ENCODE data around the gene ALCAM. TPM values are rescaled to one million over a fixed set of nuclear protein-coding genes. Genes with fewer than 3 reads are reported as not detected.

Gene ALCAM
- total RNA-seq, 4 donors from 2014 or later, result 9.4 to 25.9 (median 16.6) TPM

GRCh38 chr3:105324951-105325350 lies 41.8 kb upstream of the ALCAM start:
- H3K27me3 ChIP-seq, result no peaks in the 10 kb centered on the region
- no peaks in the 10 kb centered on the region for H3K9me3 ChIP-seq
- 68 to 75% methylated on average over 1 of the region's 1 CpG for WGBS, 2 donors (ENCODE audit: low coverage in 1 of 2)
- intact Hi-C loops (cut with DNase I; ENCODE audit: low total_unique reads) (no loop called here), in situ Hi-C loops (cut with MboI; ENCODE audit: low pct_ligation_motif_present in 1 of 4, low pct_unique_long_range_greater_than_20kb in 1 of 4, low sequenced_read_pairs in 3 of 4) (no loop called here)
- DNase-seq, result no peak
- H3K27ac ChIP-seq, result no peak overlapping the region
- no peaks in the 10 kb centered on the region for H3K36me3 ChIP-seq
- H3K4me1 ChIP-seq, result no peaks in the 10 kb centered on the region
- H3K4me3 ChIP-seq, result no peak overlapping the region
- TF ChIP-seq POLR2A (IDR thresholded peaks at IDR 0.05) (no peak), CTCF (IDR thresholded peaks at IDR 0.05) (no peak), POLR2AphosphoS5 (IDR thresholded peaks at IDR 0.05) (no peak), EP300 (IDR thresholded peaks at IDR 0.05; ENCODE audit: low read depth) (no peak)

- in situ Hi-C loops (cut with MboI; ENCODE audit: low pct_ligation_motif_present in 1 of 4, low pct_unique_long_range_greater_than_20kb in 1 of 4, low sequenced_read_pairs in 3 of 4), result no loop called here
- Histone ChIP-seq H3K4me3 (no peak overlapping the region), H3K4me1 (no peaks in the 10 kb centered on the region), H3K36me3 (no peaks in the 10 kb centered on the region), H3K27ac (no peak overlapping the region), H3K9me3 (no peaks in the 10 kb centered on the region), H3K27me3 (no peaks in the 10 kb centered on the region)
- intact Hi-C loops (cut with DNase I; ENCODE audit: low total_unique reads), result no loop called here
- TF ChIP-seq EP300 (IDR thresholded peaks at IDR 0.05; ENCODE audit: low read depth) (no peak), POLR2A (IDR thresholded peaks at IDR 0.05) (no peak), CTCF (IDR thresholded peaks at IDR 0.05) (no peak), POLR2AphosphoS5 (IDR thresholded peaks at IDR 0.05) (no peak)
- DNase-seq, result no peak
Observed at GRCh38 chr3:105327662-105328337, 38.9 kb upstream of the ALCAM start.

DNA sequence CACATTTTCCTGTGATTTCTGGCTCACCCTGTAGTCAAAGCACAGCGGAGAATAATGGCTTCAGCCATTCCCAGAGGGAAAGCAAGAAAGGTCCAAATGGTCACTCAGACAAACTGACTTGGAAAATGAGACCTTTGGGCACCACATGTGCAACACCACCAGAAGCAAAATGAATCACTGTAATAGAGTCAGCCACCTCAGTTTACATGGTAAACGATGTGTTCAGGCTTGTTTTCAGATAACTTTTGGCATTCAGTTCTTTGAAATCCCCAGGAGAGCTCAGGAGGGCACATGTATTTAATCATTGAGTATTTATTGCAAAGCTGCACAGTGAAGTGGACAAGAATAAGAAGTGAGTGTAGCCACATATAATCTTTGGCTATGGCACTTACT lies 38.4 kb upstream of the ALCAM start:
- TF ChIP-seq POLR2AphosphoS5 (IDR thresholded peaks at IDR 0.05), result no peak
- Histone ChIP-seq H3K4me3 (no peak overlapping the region), H3K9me3 (no peaks in the 10 kb centered on the region), H3K27ac (no peak overlapping the region), H3K36me3 (no peaks in the 10 kb centered on the region), H3K4me1 (no peaks in the 10 kb centered on the region), H3K27me3 (no peaks in the 10 kb centered on the region)
- intact Hi-C loops (cut with DNase I; ENCODE audit: low total_unique reads) (no loop called here), in situ Hi-C loops (cut with MboI; ENCODE audit: low pct_ligation_motif_present in 1 of 4, low pct_unique_long_range_greater_than_20kb in 1 of 4, low sequenced_read_pairs in 3 of 4) (no loop called here)
- DNase-seq, result no peak
- WGBS, 2 donors (ENCODE audit: low coverage in 1 of 2), result 71 to 86% methylated on average over 2 of the region's 2 CpGs

DNA sequence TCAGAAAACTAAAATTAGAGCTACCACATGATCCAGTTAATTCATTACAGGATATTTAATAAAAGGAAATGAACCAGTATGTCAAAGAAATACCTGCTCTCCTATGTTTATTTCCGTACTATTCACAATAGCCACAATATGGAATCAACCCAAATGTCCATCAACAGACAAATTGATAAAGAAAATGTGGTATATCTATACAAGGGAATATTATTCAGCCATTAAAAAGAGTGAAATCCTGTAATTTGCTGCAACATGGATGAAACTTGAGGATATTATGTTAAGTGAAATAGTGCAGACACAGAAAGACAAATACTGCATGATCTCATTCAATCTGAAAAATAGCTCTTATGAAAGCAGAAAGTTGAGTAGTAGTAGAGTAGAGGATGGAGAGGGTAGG lies 33.7 kb upstream of the ALCAM start:
- H3K36me3 ChIP-seq, result no peaks in the 10 kb centered on the region
- intact Hi-C loops (cut with DNase I; ENCODE audit: low total_unique reads) (no loop called here), in situ Hi-C loops (cut with MboI; ENCODE audit: low pct_ligation_motif_present in 1 of 4, low pct_unique_long_range_greater_than_20kb in 1 of 4, low sequenced_read_pairs in 3 of 4) (no loop called here)
- no peak overlapping the region for H3K4me3 ChIP-seq
- WGBS, 2 donors (ENCODE audit: low coverage in 1 of 2), result 93 to 100% methylated on average over 1 of the region's 1 CpG
- no peaks in the 10 kb centered on the region for H3K4me1 ChIP-seq
- no peaks in the 10 kb centered on the region for H3K9me3 ChIP-seq
- no peak for TF ChIP-seq POLR2AphosphoS5 (IDR thresholded peaks at IDR 0.05)
- TF ChIP-seq EP300 (IDR thresholded peaks at IDR 0.05; ENCODE audit: low read depth), result no peak
- TF ChIP-seq POLR2A (IDR thresholded peaks at IDR 0.05), result no peak
- TF ChIP-seq CTCF (IDR thresholded peaks at IDR 0.05), result no peak
- H3K27ac ChIP-seq, result no peak overlapping the region
- no peak for DNase-seq
- no peaks in the 10 kb centered on the region for H3K27me3 ChIP-seq

Data from transverse colon (tissue), 4 donors.